ENCODE results near the gene MID1.

Gene MID1

GRCh38 chrX:10648614-10649013, 28.2 kb upstream of the MID1 start:
- DNase-seq (ENCODE audit: insufficient read length, low spot score) (no peak), FAIRE-seq (no peak)
- TF ChIP-seq POLR2A (IDR thresholded peaks at IDR 0.05; ENCODE audit: low read depth, low read length) (no peak), TAF1 (IDR thresholded peaks at IDR 0.05; ENCODE audit: low read depth, low read length) (no peak), SPI1 (IDR thresholded peaks at IDR 0.05; ENCODE audit: low read depth, low read length) (no peak), POU2F2 (IDR thresholded peaks at IDR 0.05; ENCODE audit: low read depth, low read length) (no peak), POLR2AphosphoS5 (IDR thresholded peaks at IDR 0.05; ENCODE audit: low read depth, low read length) (no peak), PAX5 (IDR thresholded peaks at IDR 0.05; ENCODE audit: insufficient read depth, low read length, severe bottlenecking) (no peak)

GRCh38 chrX:10636851-10637250, 16.5 kb upstream of the MID1 start:
- TF ChIP-seq SPI1 (IDR thresholded peaks at IDR 0.05; ENCODE audit: low read depth, low read length) = no peak
- no peak for FAIRE-seq

GRCh38 chrX:10636337-10636736, 16.0 kb upstream of the MID1 start:
- DNase-seq (ENCODE audit: insufficient read length, low spot score) (no peak), FAIRE-seq (no peak)
- no peak for TF ChIP-seq PAX5 (IDR thresholded peaks at IDR 0.05; ENCODE audit: insufficient read depth, low read length, severe bottlenecking)
- TF ChIP-seq POU2F2 (IDR thresholded peaks at IDR 0.05; ENCODE audit: low read depth, low read length) = no peak
- TF ChIP-seq POLR2AphosphoS5 (IDR thresholded peaks at IDR 0.05; ENCODE audit: low read depth, low read length) = no peak
- TF ChIP-seq TAF1 (IDR thresholded peaks at IDR 0.05; ENCODE audit: low read depth, low read length) = no peak
- no peak for TF ChIP-seq POLR2A (IDR thresholded peaks at IDR 0.05; ENCODE audit: low read depth, low read length)
- TF ChIP-seq SPI1 (IDR thresholded peaks at IDR 0.05; ENCODE audit: low read depth, low read length) = no peak

More at GRCh38 chrX:10636851-10637250, 16.5 kb upstream of the MID1 start:
- DNase-seq (ENCODE audit: insufficient read length, low spot score) = no peak

GRCh38 chrX:10634392-10635161, 14.2 kb upstream of the MID1 start:
- FAIRE-seq (no peak), DNase-seq (ENCODE audit: insufficient read length, low spot score) (no peak)
- TF ChIP-seq PAX5 (IDR thresholded peaks at IDR 0.05; ENCODE audit: insufficient read depth, low read length, severe bottlenecking) (no peak), POLR2A (IDR thresholded peaks at IDR 0.05; ENCODE audit: low read depth, low read length) (no peak), TAF1 (IDR thresholded peaks at IDR 0.05; ENCODE audit: low read depth, low read length) (no peak), POU2F2 (IDR thresholded peaks at IDR 0.05; ENCODE audit: low read depth, low read length) (no peak), SPI1 (IDR thresholded peaks at IDR 0.05; ENCODE audit: low read depth, low read length) (no peak), POLR2AphosphoS5 (IDR thresholded peaks at IDR 0.05; ENCODE audit: low read depth, low read length) (no peak)

GRCh38 chrX:10633722-10634121, 13.3 kb upstream of the MID1 start:
- FAIRE-seq (no peak), DNase-seq (ENCODE audit: insufficient read length, low spot score) (no peak)
- TF ChIP-seq POLR2AphosphoS5 (IDR thresholded peaks at IDR 0.05; ENCODE audit: low read depth, low read length) = no peak
- TF ChIP-seq PAX5 (IDR thresholded peaks at IDR 0.05; ENCODE audit: insufficient read depth, low read length, severe bottlenecking) = no peak
- TF ChIP-seq POU2F2 (IDR thresholded peaks at IDR 0.05; ENCODE audit: low read depth, low read length) = no peak
- TF ChIP-seq SPI1 (IDR thresholded peaks at IDR 0.05; ENCODE audit: low read depth, low read length) = no peak
- no peak for TF ChIP-seq TAF1 (IDR thresholded peaks at IDR 0.05; ENCODE audit: low read depth, low read length)
- no peak for TF ChIP-seq POLR2A (IDR thresholded peaks at IDR 0.05; ENCODE audit: low read depth, low read length)

- DNase-seq (ENCODE audit: insufficient read length, low spot score) (no peak), FAIRE-seq (no peak)
- TF ChIP-seq TAF1 (IDR thresholded peaks at IDR 0.05; ENCODE audit: low read depth, low read length) (no peak), POLR2A (IDR thresholded peaks at IDR 0.05; ENCODE audit: low read depth, low read length) (no peak), POU2F2 (IDR thresholded peaks at IDR 0.05; ENCODE audit: low read depth, low read length) (no peak), POLR2AphosphoS5 (IDR thresholded peaks at IDR 0.05; ENCODE audit: low read depth, low read length) (no peak), PAX5 (IDR thresholded peaks at IDR 0.05; ENCODE audit: insufficient read depth, low read length, severe bottlenecking) (no peak), SPI1 (IDR thresholded peaks at IDR 0.05; ENCODE audit: low read depth, low read length) (no peak)
Observed at GRCh38 chrX:10631416-10632145, 11.2 kb upstream of the MID1 start.

GRCh38 chrX:10630320-10630719, 9.9 kb upstream of the MID1 start:
- FAIRE-seq = no peak

GRCh38 chrX:10629905-10630304, 9.5 kb upstream of the MID1 start:
- DNase-seq (ENCODE audit: insufficient read length, low spot score) (no peak), FAIRE-seq (no peak)
- no peak for TF ChIP-seq POLR2A (IDR thresholded peaks at IDR 0.05; ENCODE audit: low read depth, low read length)
- no peak for TF ChIP-seq SPI1 (IDR thresholded peaks at IDR 0.05; ENCODE audit: low read depth, low read length)
- TF ChIP-seq POU2F2 (IDR thresholded peaks at IDR 0.05; ENCODE audit: low read depth, low read length) = no peak
- TF ChIP-seq TAF1 (IDR thresholded peaks at IDR 0.05; ENCODE audit: low read depth, low read length) = no peak
- TF ChIP-seq PAX5 (IDR thresholded peaks at IDR 0.05; ENCODE audit: insufficient read depth, low read length, severe bottlenecking) = no peak
- TF ChIP-seq POLR2AphosphoS5 (IDR thresholded peaks at IDR 0.05; ENCODE audit: low read depth, low read length) = no peak

More at GRCh38 chrX:10630320-10630719, 9.9 kb upstream of the MID1 start:
- TF ChIP-seq SPI1 (IDR thresholded peaks at IDR 0.05; ENCODE audit: low read depth, low read length) (no peak), TAF1 (IDR thresholded peaks at IDR 0.05; ENCODE audit: low read depth, low read length) (no peak), PAX5 (IDR thresholded peaks at IDR 0.05; ENCODE audit: insufficient read depth, low read length, severe bottlenecking) (no peak), POU2F2 (IDR thresholded peaks at IDR 0.05; ENCODE audit: low read depth, low read length) (no peak), POLR2A (IDR thresholded peaks at IDR 0.05; ENCODE audit: low read depth, low read length) (no peak), POLR2AphosphoS5 (IDR thresholded peaks at IDR 0.05; ENCODE audit: low read depth, low read length) (no peak)
- DNase-seq (ENCODE audit: insufficient read length, low spot score) = no peak

- DNase-seq (ENCODE audit: insufficient read length, low spot score) = no peak
- TF ChIP-seq POU2F2 (IDR thresholded peaks at IDR 0.05; ENCODE audit: low read depth, low read length) = no peak
- TF ChIP-seq TAF1 (IDR thresholded peaks at IDR 0.05; ENCODE audit: low read depth, low read length) = no peak
- no peak for TF ChIP-seq SPI1 (IDR thresholded peaks at IDR 0.05; ENCODE audit: low read depth, low read length)
- no peak for TF ChIP-seq PAX5 (IDR thresholded peaks at IDR 0.05; ENCODE audit: insufficient read depth, low read length, severe bottlenecking)
- no peak for TF ChIP-seq POLR2A (IDR thresholded peaks at IDR 0.05; ENCODE audit: low read depth, low read length)
- TF ChIP-seq POLR2AphosphoS5 (IDR thresholded peaks at IDR 0.05; ENCODE audit: low read depth, low read length) = no peak
- FAIRE-seq = no peak
Observed at GRCh38 chrX:10628906-10629305, 8.5 kb upstream of the MID1 start.
